A673 (cell line): ENCODE data around the gene RNF128.

Experiments
- CTCF ChIP-seq: fragments of 300-800, 200-600 bp; sonication (generic); conservative IDR thresholded peaks from 2 replicates; pipeline ENCODE4 v1.5.1; 2017; ENCODE audit warnings: low read depth, mild to moderate bottlenecking, antibody characterized with exemption, low read length, moderate library complexity, mixed read lengths
- EZH2 ChIP-seq: fragments of 200-600 bp; sonication (generic); IDR thresholded peaks from 2 replicates; pipeline ENCODE4 v1.6.1; 2017; ENCODE audit warnings: borderline replicate concordance, low read depth, mild to moderate bottlenecking, mixed read lengths, antibody characterized with exemption, low read length; ENCODE audit not compliant: poor library complexity, severe bottlenecking

- TF ChIP-seq CTCF, result no peak
- no peak for TF ChIP-seq EZH2
These were observed 8.3 kb downstream of the RNF128 start for GRCh38 chrX:106734827-106735226.
